ENCODE results near the gene CDC5L. TPM values are rescaled to one million over a fixed set of nuclear protein-coding genes. Genes with fewer than 3 reads are reported as not detected.

CDC5L gene
- total RNA-seq, 4 donors from 2014 or later, result 16.7 to 20.1 (median 17.3) TPM

- peaks cover 0 to 9% (median 0%) of the 10 kb centered on the region in 3 donors for H3K36me3 ChIP-seq
- peaks cover 0 to 33% (median 21%) of the 10 kb centered on the region in 4 donors for H3K4me1 ChIP-seq
- H3K27me3 ChIP-seq, result no peaks in the 10 kb centered on the region
- peak in 1 of 2 donors; percentile 23 for DNase-seq (ENCODE audit: low spot score in 2 of 2)
- H3K9me3 ChIP-seq, result no peaks in the 10 kb centered on the region
- 7 to 10% methylated on average over 8 of the region's 8 CpGs for WGBS, 2 donors
- TF ChIP-seq CTCF (IDR thresholded peaks at IDR 0.05) (no peak), POLR2A (IDR thresholded peaks at IDR 0.05) (no peak), EP300 (IDR thresholded peaks at IDR 0.05) (no peak)
- peak overlapping the region; percentile 96 to 99 (median 96) for H3K27ac ChIP-seq
- peak overlapping the region; percentile 66 to 97 (median 86) for H3K4me3 ChIP-seq
Observed at GRCh38 chr6:44386929-44387345, 569 bp upstream of the CDC5L start.

GRCh38 chr6:44388135-44388487 is 605 bp downstream of the CDC5L start:
- peak; percentile 26 to 40 for DNase-seq (ENCODE audit: low spot score in 2 of 2)
- peaks cover 0 to 33% (median 21%) of the 10 kb centered on the region in 4 donors for H3K4me1 ChIP-seq
- WGBS, 2 donors, result 3 to 5% methylated on average over 6 to 8 of the region's 10 CpGs
- peaks cover 0 to 21% (median 5%) of the 10 kb centered on the region in 3 donors for H3K36me3 ChIP-seq
- peak overlapping the region; percentile 96 to 99 (median 96) for H3K27ac ChIP-seq
- H3K27me3 ChIP-seq, result no peaks in the 10 kb centered on the region
- peak overlapping the region; percentile 66 to 97 (median 86) for H3K4me3 ChIP-seq
- H3K9me3 ChIP-seq, result no peaks in the 10 kb centered on the region
- TF ChIP-seq CTCF (IDR thresholded peaks at IDR 0.05), result no peak
- TF ChIP-seq EP300 (IDR thresholded peaks at IDR 0.05), result no peak
- TF ChIP-seq POLR2A (IDR thresholded peaks at IDR 0.05), result no peak

GRCh38 chr6:44388887-44389286 is 1.4 kb downstream of the CDC5L start:
- peak overlapping the region in 1 of 4 donors; percentile 99 for H3K27ac ChIP-seq
- WGBS, 2 donors, result 51 to 65% methylated on average over 5 of the region's 5 CpGs
- peak overlapping the region in 3 of 4 donors; percentile 66 to 97 (median 95) for H3K4me3 ChIP-seq
- peaks cover 0 to 33% (median 21%) of the 10 kb centered on the region in 4 donors for H3K4me1 ChIP-seq
- H3K36me3 ChIP-seq, result peaks cover 0 to 29% (median 12%) of the 10 kb centered on the region in 3 donors
- H3K27me3 ChIP-seq, result no peaks in the 10 kb centered on the region
- no peak for TF ChIP-seq POLR2A (IDR thresholded peaks at IDR 0.05)
- no peak for TF ChIP-seq EP300 (IDR thresholded peaks at IDR 0.05)
- no peak for TF ChIP-seq CTCF (IDR thresholded peaks at IDR 0.05)
- no peaks in the 10 kb centered on the region for H3K9me3 ChIP-seq
- DNase-seq (ENCODE audit: low spot score in 2 of 2), result no peak

GRCh38 chr6:44390158-44390683 is 2.7 kb downstream of the CDC5L start:
- Histone ChIP-seq H3K9me3 (no peaks in the 10 kb centered on the region), H3K4me1 (peaks cover 0 to 33% (median 21%) of the 10 kb centered on the region in 4 donors), H3K36me3 (peaks cover 0 to 42% (median 23%) of the 10 kb centered on the region in 3 donors), H3K27ac (no peak overlapping the region), H3K4me3 (no peak overlapping the region), H3K27me3 (no peaks in the 10 kb centered on the region)
- TF ChIP-seq POLR2A (IDR thresholded peaks at IDR 0.05) (no peak), EP300 (IDR thresholded peaks at IDR 0.05) (no peak), CTCF (IDR thresholded peaks at IDR 0.05) (no peak)
- WGBS, 2 donors, result 53% methylated on average over 1 of the region's 1 CpG
- no peak for DNase-seq (ENCODE audit: low spot score in 2 of 2)

GRCh38 chr6:44395501-44395900 is 8.0 kb downstream of the CDC5L start:
- no peak for DNase-seq (ENCODE audit: low spot score in 2 of 2)
- H3K36me3 ChIP-seq, result peaks cover 0 to 94% (median 32%) of the 10 kb centered on the region in 3 donors
- H3K4me3 ChIP-seq, result no peak overlapping the region
- TF ChIP-seq EP300 (IDR thresholded peaks at IDR 0.05) (no peak), POLR2A (IDR thresholded peaks at IDR 0.05) (no peak), CTCF (IDR thresholded peaks at IDR 0.05) (no peak)
- H3K9me3 ChIP-seq, result no peaks in the 10 kb centered on the region
- H3K27me3 ChIP-seq, result no peaks in the 10 kb centered on the region
- H3K27ac ChIP-seq, result no peak overlapping the region
- 29 to 38% methylated on average over 2 of the region's 2 CpGs for WGBS, 2 donors
- H3K4me1 ChIP-seq, result peaks cover 0 to 23% (median 2%) of the 10 kb centered on the region in 4 donors

Measured in tibial nerve (tissue), 4 donors.